SKM-1 treated with dmso at 0.1 percent for 144 hours (cell line): ENCODE results near the gene ERLIN1.
A peak's percentile ranks its signal among the peaks of the same experiment; 100 is the strongest.

Experiments
- DNase-seq: peaks from one replicate; lab custom pipeline; 2025; ENCODE audit not compliant: unreplicated experiment; lab: John Stamatoyannopoulos, UW

Gene ERLIN1

GRCh38 chr10:100138921-100139496 is 46.8 kb downstream of the ERLIN1 start:
- DNase-seq: no peak

GRCh38 chr10:100135486-100135885 is 50.3 kb downstream of the ERLIN1 start:
- DNase-seq: no peak

GRCh38 chr10:100133801-100134200 is 52.0 kb downstream of the ERLIN1 start:
- no peak for DNase-seq

GRCh38 chr10:100132427-100132826 is 53.4 kb downstream of the ERLIN1 start:
- DNase-seq: no peak

- DNase-seq: no peak
Observed at GRCh38 chr10:100131571-100131970, 54.3 kb downstream of the ERLIN1 start.

GRCh38 chr10:100130831-100131230 is 55.0 kb downstream of the ERLIN1 start:
- no peak for DNase-seq

- no peak for DNase-seq
Observed at GRCh38 chr10:100129424-100129823, 56.4 kb downstream of the ERLIN1 start.

GRCh38 chr10:100128951-100129350 is 56.9 kb downstream of the ERLIN1 start:
- DNase-seq: no peak

GRCh38 chr10:100125335-100125734 is 60.5 kb downstream of the ERLIN1 start:
- peak; percentile 7 for DNase-seq

- no peak for DNase-seq
Observed at GRCh38 chr10:100124097-100124496, 61.7 kb downstream of the ERLIN1 start.

GRCh38 chr10:100122780-100123179 is 63.0 kb downstream of the ERLIN1 start:
- DNase-seq: no peak

GRCh38 chr10:100120550-100120949 is 65.3 kb downstream of the ERLIN1 start:
- DNase-seq: no peak

GRCh38 chr10:100119726-100120125 is 66.1 kb downstream of the ERLIN1 start:
- DNase-seq: no peak

- DNase-seq: no peak
Observed at GRCh38 chr10:100114976-100115770, 70.7 kb downstream of the ERLIN1 start.

GRCh38 chr10:100114460-100114859 is 71.4 kb downstream of the ERLIN1 start:
- no peak for DNase-seq

GRCh38 chr10:100109670-100110069 is 76.2 kb downstream of the ERLIN1 start:
- no peak for DNase-seq

GRCh38 chr10:100106865-100107264 is 79.0 kb downstream of the ERLIN1 start:
- DNase-seq: no peak

GRCh38 chr10:100104300-100104699 is 81.5 kb downstream of the ERLIN1 start:
- no peak for DNase-seq

- no peak for DNase-seq
Observed at GRCh38 chr10:100103581-100103980, 82.2 kb downstream of the ERLIN1 start.

GRCh38 chr10:100101192-100102076 is 84.4 kb downstream of the ERLIN1 start:
- DNase-seq: no peak

GRCh38 chr10:100100651-100101184 is 85.1 kb downstream of the ERLIN1 start:
- DNase-seq: no peak
